ENCODE data around the gene CRIP2. TPM values are rescaled to one million over a fixed set of nuclear protein-coding genes. Genes with fewer than 3 reads are reported as not detected.

The CRIP2 gene
- total and polyA plus RNA-seq, 2 of the 13 experiments (the other 11 are each of a cell fraction or from before 2014, with no cell fraction given): 31.6 to 37.9 TPM

GRCh38 chr14:105499256-105500035 lies 24.8 kb downstream of the CRIP2 start (continued):
- no peak for TF ChIP-seq HNF1A (IDR thresholded peaks at IDR 0.05; ENCODE audit: low read depth)
- TF ChIP-seq HNF1A (CRISPR knock-in tag; IDR thresholded peaks at IDR 0.05; ENCODE audit: borderline replicate concordance): peak; percentile 56; the same call in 1 of the 2 replicates
- TF ChIP-seq SP2 (CRISPR knock-in tag; IDR thresholded peaks at IDR 0.05): peak; percentile 58
- no peak for TF ChIP-seq CSRNP2 (CRISPR knock-in tag; conservative IDR thresholded peaks at IDR 0.05; ENCODE audit: low read depth)
- peak in 1 of 2 experiments; percentile 53; a peak in 1 of 4 replicates for TF ChIP-seq KLF16 (CRISPR knock-in tag; IDR thresholded peaks at IDR 0.05)
- no peak for TF ChIP-seq BRF2 (CRISPR knock-in tag; IDR thresholded peaks at IDR 0.05)
- TF ChIP-seq PATZ1 (CRISPR knock-in tag; IDR thresholded peaks at IDR 0.05): peak; percentile 100
- peak; percentile 60; the same call in 1 of the 2 replicates for TF ChIP-seq GATAD1 (CRISPR knock-in tag; IDR thresholded peaks at IDR 0.05)
- TF ChIP-seq FUBP1 (CRISPR knock-in tag; IDR thresholded peaks at IDR 0.05; ENCODE audit: borderline replicate concordance): no peak
- peak; percentile 56 for TF ChIP-seq KAT8 (CRISPR knock-in tag; IDR thresholded peaks at IDR 0.05)
- peak; percentile 77 for TF ChIP-seq SP5 (CRISPR knock-in tag; IDR thresholded peaks at IDR 0.05; ENCODE audit: borderline replicate concordance, low read depth)
- TF ChIP-seq HNF1B (CRISPR knock-in tag; IDR thresholded peaks at IDR 0.05): peak; percentile 34

All from HepG2 (cell line).